Sigmoid colon (tissue), 4 donors: ENCODE data around the gene ACOXL.

Source experiments
- CTCF ChIP-seq, 4 experiments: fragments of 450-650 bp in 3 of 4; fragments of 200-600 bp in 1 of 4; IDR thresholded peaks; one replicate each; pipeline ENCODE4 v1.5.1; 2016 to 2019; ENCODE audit warnings: antibody characterized with exemption in 4 of 4, mild to moderate bottlenecking in 3 of 4, moderate library complexity in 2 of 4
- POLR2A ChIP-seq, 2 donors: fragments of 450-650 bp; IDR thresholded peaks; one replicate each; pipeline ENCODE4 v1.6.1; 2016; ENCODE audit warnings: antibody characterized with exemption in 2 of 2, mild to moderate bottlenecking in 2 of 2, moderate library complexity in 2 of 2
- POLR2AphosphoS5 ChIP-seq, 4 donors: sonication (generic); formaldehyde crosslinking; IDR thresholded peaks; one replicate each; pipeline ENCODE4 v1.6.1; 2017; ENCODE audit warnings: antibody characterized with exemption in 4 of 4

- TF ChIP-seq CTCF (IDR thresholded peaks at IDR 0.05) = no peak
- TF ChIP-seq POLR2AphosphoS5 (IDR thresholded peaks at IDR 0.05) = no peak
- no peak for TF ChIP-seq POLR2A (IDR thresholded peaks at IDR 0.05)
Measured at GRCh38 chr2:110780461-110780860, 48.1 kb downstream of the ACOXL start.
